Fibroblast of lung (primary cell): ENCODE measurements around the gene ARHGAP5. TPM values are rescaled to one million over a fixed set of nuclear protein-coding genes. Genes with fewer than 3 reads are reported as not detected.

Source experiments
- DNase-seq, 2 donors: peaks; one replicate each; pipeline versions ENCODE4 v3.0.0 to v3.0.0-alpha.2; 2010; ENCODE audit warnings: low read depth in 2 of 2
- H2AFZ ChIP-seq: 2 replicates; pipeline ENCODE4 v1.5.1; 2012; ENCODE audit warnings: low read length, control low read depth, inconsistent platforms
- H3K27ac ChIP-seq: 2 replicates; pipeline ENCODE4 v1.5.1; 2011; ENCODE audit warnings: low read length, control low read depth; ENCODE audit not compliant: insufficient read depth
- H3K27me3 ChIP-seq: 2 replicates; pipeline ENCODE4 v1.5.1; 2011; ENCODE audit warnings: mild to moderate bottlenecking, low read length; ENCODE audit not compliant: control insufficient read depth, insufficient read depth
- H3K36me3 ChIP-seq: 2 replicates; pipeline ENCODE4 v1.5.1; 2011; ENCODE audit warnings: low read length; ENCODE audit not compliant: control insufficient read depth, insufficient read depth
- H3K4me1 ChIP-seq: 2 replicates; pipeline ENCODE4 v1.5.1; 2011; ENCODE audit warnings: low read length; ENCODE audit not compliant: control insufficient read depth, insufficient read depth; ENCODE audit errors: extremely low read depth
- H3K4me2 ChIP-seq: 2 replicates; pipeline ENCODE4 v1.5.1; 2011; ENCODE audit warnings: low read length, control low read depth; ENCODE audit not compliant: insufficient read depth; ENCODE audit errors: extremely low read depth
- H3K4me3 ChIP-seq, 4 experiments: fragments of 200-600 bp in 1 of 4; sonication (generic) in 1 of 4; replicated peaks in 1 of 4; 2 replicates each; pipeline ENCODE4 v1.5.1; 2011 to 2016; ENCODE audit warnings: low read length in 4 of 4, low read depth in 3 of 4, mild to moderate bottlenecking in 3 of 4, control low read depth in 2 of 4, inconsistent platforms in 1 of 4, mixed read lengths in 1 of 4; ENCODE audit not compliant: insufficient read depth in 1 of 4; ENCODE audit errors: control extremely low read depth in 1 of 4
- H3K79me2 ChIP-seq: 2 replicates; pipeline ENCODE4 v1.5.1; 2012; ENCODE audit warnings: mild to moderate bottlenecking, low read length, inconsistent platforms; ENCODE audit not compliant: control insufficient read depth, insufficient read depth
- H3K9ac ChIP-seq: 2 replicates; pipeline ENCODE4 v1.5.1; 2011; ENCODE audit warnings: mild to moderate bottlenecking, low read length, control low read depth; ENCODE audit not compliant: insufficient read depth
- H3K9me3 ChIP-seq: 2 replicates; pipeline ENCODE4 v1.5.1; 2012; ENCODE audit warnings: low read depth, low read length; ENCODE audit not compliant: control insufficient read depth, insufficient read depth
- H4K20me1 ChIP-seq: 2 replicates; pipeline ENCODE4 v1.5.1; 2011; ENCODE audit warnings: low read length; ENCODE audit not compliant: control insufficient read depth, insufficient read depth; ENCODE audit errors: extremely low read depth
- EZH2 ChIP-seq: IDR thresholded peaks from 2 replicates; pipeline ENCODE4 v1.5.1; 2012; ENCODE audit warnings: low read length, control low read depth, mild to moderate bottlenecking; ENCODE audit errors: missing control alignments
- polyA plus RNA-seq, 2 donors: library from polyadenylated mRNA; depleted of rRNA in 1 of 2; stranded (reverse) in 1 of 2; unstranded in 1 of 2; fragments of >200 nt; gene quantifications; 2 replicates each; pipeline ENCODE4 v1.2.1, GENCODE V29; 2011 to 2012; ENCODE audit warnings: missing spikeins in 1 of 2
- total RNA-seq: library from RNA; depleted of rRNA; stranded (reverse); fragments of >200 nt; gene quantifications from 2 replicates; pipeline ENCODE4 v1.2.1, GENCODE V29; 2014
- TF ChIP-seq, protein P1 (sequence below), 2 donors: IDR thresholded peaks in 1 of 2; conservative IDR thresholded peaks in 1 of 2; 1 replicate in 1 of 2; 2 replicates in 1 of 2; pipeline ENCODE4 v1.5.1; 2011 to 2012; ENCODE audit warnings: low read length in 2 of 2, control low read depth in 1 of 2, inconsistent platforms in 1 of 2, low read depth in 1 of 2, mild to moderate bottlenecking in 1 of 2

The ARHGAP5 gene
- total and polyA plus RNA-seq, 2 donors (not counting 1 experiment from before 2014, with no cell fraction given): 37.0 to 68.4 TPM

DNA sequence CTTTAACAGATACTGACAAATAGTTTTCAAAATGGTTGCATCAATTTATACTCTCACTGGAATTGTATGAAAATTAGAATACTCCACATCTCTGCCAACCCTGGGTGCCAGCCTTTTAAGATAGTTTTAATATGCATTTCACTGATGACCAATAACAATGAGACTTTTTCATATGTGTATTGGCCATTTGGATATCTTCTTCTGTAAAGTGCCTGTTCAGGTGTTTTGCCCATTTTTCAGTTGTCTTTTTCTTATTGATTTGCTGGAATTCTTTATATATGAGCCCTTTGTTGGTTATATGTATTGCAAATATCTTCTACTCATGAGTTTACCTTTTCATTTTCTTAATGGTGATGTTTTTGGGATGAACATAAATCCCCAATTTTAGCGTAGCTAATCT, 108.0 kb downstream of the ARHGAP5 start:
- no peak overlapping the region for H3K4me2 ChIP-seq
- no peak for DNase-seq
- H3K4me1 ChIP-seq: no peaks in the 10 kb centered on the region
- H2AFZ ChIP-seq: no peak overlapping the region
- H3K4me3 ChIP-seq: no peak overlapping the region
- H3K27me3 ChIP-seq: no peaks in the 10 kb centered on the region
- no peaks in the 10 kb centered on the region for H3K36me3 ChIP-seq
- no peak overlapping the region for H3K9ac ChIP-seq
- no peaks in the 10 kb centered on the region for H4K20me1 ChIP-seq
- no peaks in the 10 kb centered on the region for H3K9me3 ChIP-seq
- no peak overlapping the region for H3K27ac ChIP-seq
- TF ChIP-seq EZH2: no peak
- TF ChIP-seq, protein P1, sequence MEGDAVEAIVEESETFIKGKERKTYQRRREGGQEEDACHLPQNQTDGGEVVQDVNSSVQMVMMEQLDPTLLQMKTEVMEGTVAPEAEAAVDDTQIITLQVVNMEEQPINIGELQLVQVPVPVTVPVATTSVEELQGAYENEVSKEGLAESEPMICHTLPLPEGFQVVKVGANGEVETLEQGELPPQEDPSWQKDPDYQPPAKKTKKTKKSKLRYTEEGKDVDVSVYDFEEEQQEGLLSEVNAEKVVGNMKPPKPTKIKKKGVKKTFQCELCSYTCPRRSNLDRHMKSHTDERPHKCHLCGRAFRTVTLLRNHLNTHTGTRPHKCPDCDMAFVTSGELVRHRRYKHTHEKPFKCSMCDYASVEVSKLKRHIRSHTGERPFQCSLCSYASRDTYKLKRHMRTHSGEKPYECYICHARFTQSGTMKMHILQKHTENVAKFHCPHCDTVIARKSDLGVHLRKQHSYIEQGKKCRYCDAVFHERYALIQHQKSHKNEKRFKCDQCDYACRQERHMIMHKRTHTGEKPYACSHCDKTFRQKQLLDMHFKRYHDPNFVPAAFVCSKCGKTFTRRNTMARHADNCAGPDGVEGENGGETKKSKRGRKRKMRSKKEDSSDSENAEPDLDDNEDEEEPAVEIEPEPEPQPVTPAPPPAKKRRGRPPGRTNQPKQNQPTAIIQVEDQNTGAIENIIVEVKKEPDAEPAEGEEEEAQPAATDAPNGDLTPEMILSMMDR (conservative IDR thresholded peaks at IDR 0.05 in 1 of 2, IDR thresholded peaks at IDR 0.05 in 1 of 2; ENCODE audit: low read depth in 1 of 2, low read length in 2 of 2): no peak
- no peaks in the 10 kb centered on the region for H3K79me2 ChIP-seq

DNA sequence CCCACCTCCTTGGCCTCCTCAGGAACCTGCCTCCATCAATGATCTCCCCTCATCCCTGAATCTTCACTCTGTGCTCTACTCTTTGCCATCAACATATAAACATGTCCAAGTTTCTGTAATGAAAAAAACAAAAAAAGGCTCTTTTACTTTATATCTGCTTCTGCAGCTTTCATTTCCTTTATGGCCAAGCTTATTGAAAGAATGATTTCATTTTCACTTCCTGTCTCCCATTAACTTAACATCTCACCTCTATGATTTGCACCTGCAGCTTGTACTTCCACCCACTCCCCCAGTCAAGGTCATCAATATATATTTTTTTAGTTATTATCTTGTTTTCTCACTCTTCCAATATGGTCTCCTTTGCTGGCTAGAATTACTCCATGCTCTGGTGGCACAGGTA, 109.1 kb downstream of the ARHGAP5 start:
- H3K4me2 ChIP-seq: no peak overlapping the region
- no peaks in the 10 kb centered on the region for H4K20me1 ChIP-seq
- no peak overlapping the region for H2AFZ ChIP-seq
- H3K36me3 ChIP-seq: no peaks in the 10 kb centered on the region
- no peaks in the 10 kb centered on the region for H3K27me3 ChIP-seq
- H3K9me3 ChIP-seq: no peaks in the 10 kb centered on the region
- no peak overlapping the region for H3K27ac ChIP-seq
- H3K4me3 ChIP-seq: no peak overlapping the region
- H3K79me2 ChIP-seq: no peaks in the 10 kb centered on the region
- TF ChIP-seq EZH2: no peak
- TF ChIP-seq, protein P1 (conservative IDR thresholded peaks at IDR 0.05 in 1 of 2, IDR thresholded peaks at IDR 0.05 in 1 of 2; ENCODE audit: low read depth in 1 of 2, low read length in 2 of 2): no peak
- H3K9ac ChIP-seq: no peak overlapping the region
- no peak for DNase-seq
- no peaks in the 10 kb centered on the region for H3K4me1 ChIP-seq

DNA sequence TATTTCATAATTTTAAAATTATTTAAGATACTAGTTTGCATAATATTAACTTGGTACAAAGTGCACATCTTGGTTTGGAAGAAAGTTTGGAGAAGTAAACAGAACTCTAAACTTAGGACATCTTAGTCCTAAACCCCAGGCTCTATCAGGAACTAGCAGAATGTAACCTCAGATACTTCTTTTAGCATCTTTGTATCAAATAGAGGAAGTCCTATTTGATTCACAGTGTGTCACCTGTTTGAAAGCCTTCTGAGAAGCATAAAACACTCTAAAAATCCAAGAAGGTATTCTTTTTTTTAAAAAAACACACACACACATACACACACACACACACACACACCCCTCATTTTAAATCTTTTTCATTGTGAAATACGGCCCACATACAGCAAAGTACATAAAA, 112.7 kb downstream of the ARHGAP5 start:
- no peak overlapping the region for H3K4me2 ChIP-seq
- no peak for TF ChIP-seq EZH2
- TF ChIP-seq, protein P1 (conservative IDR thresholded peaks at IDR 0.05 in 1 of 2, IDR thresholded peaks at IDR 0.05 in 1 of 2; ENCODE audit: low read depth in 1 of 2, low read length in 2 of 2): no peak
- H3K9ac ChIP-seq: no peak overlapping the region
- H3K4me1 ChIP-seq: no peaks in the 10 kb centered on the region
- DNase-seq: no peak
- no peaks in the 10 kb centered on the region for H3K36me3 ChIP-seq
- H3K27ac ChIP-seq: no peak overlapping the region
- no peak overlapping the region for H3K4me3 ChIP-seq
- no peaks in the 10 kb centered on the region for H3K9me3 ChIP-seq
- H3K79me2 ChIP-seq: no peaks in the 10 kb centered on the region
- no peaks in the 10 kb centered on the region for H3K27me3 ChIP-seq
- H4K20me1 ChIP-seq: no peaks in the 10 kb centered on the region
- H2AFZ ChIP-seq: no peak overlapping the region
